Spleen (tissue), 7 donors: Measurements from ENCODE around the gene DSN1.

Experiments used
- POLR2A ChIP-seq, 3 donors: fragments of 450-650 bp; IDR thresholded peaks; one replicate each; pipeline ENCODE4 v1.5.1; 2017; ENCODE audit warnings: antibody characterized with exemption in 3 of 3, mild to moderate bottlenecking in 1 of 3
- TF ChIP-seq, protein P1 (sequence below), 11 experiments: fragments of 200-600 bp in 7 of 11; fragments of 450-650 bp in 4 of 11; sonication (generic) in 4 of 11; IDR thresholded peaks in 8 of 11; conservative IDR thresholded peaks in 3 of 11; 1 replicate in 7 of 11; 2 replicates in 4 of 11; pipeline versions ENCODE4 v1.4.0 to v1.8.0; 2016 to 2021; ENCODE audit warnings: antibody characterized with exemption in 11 of 11, inconsistent platforms in 4 of 11, mild to moderate bottlenecking in 1 of 11
- donor health status: DM: no; HTN: no; CAD: no; lungs with moderate emphysema.
- donor health status: DM: no; HTN: no; CAD: no.
- donor health status: DM: no; HTN: no; CAD: no.

DNA sequence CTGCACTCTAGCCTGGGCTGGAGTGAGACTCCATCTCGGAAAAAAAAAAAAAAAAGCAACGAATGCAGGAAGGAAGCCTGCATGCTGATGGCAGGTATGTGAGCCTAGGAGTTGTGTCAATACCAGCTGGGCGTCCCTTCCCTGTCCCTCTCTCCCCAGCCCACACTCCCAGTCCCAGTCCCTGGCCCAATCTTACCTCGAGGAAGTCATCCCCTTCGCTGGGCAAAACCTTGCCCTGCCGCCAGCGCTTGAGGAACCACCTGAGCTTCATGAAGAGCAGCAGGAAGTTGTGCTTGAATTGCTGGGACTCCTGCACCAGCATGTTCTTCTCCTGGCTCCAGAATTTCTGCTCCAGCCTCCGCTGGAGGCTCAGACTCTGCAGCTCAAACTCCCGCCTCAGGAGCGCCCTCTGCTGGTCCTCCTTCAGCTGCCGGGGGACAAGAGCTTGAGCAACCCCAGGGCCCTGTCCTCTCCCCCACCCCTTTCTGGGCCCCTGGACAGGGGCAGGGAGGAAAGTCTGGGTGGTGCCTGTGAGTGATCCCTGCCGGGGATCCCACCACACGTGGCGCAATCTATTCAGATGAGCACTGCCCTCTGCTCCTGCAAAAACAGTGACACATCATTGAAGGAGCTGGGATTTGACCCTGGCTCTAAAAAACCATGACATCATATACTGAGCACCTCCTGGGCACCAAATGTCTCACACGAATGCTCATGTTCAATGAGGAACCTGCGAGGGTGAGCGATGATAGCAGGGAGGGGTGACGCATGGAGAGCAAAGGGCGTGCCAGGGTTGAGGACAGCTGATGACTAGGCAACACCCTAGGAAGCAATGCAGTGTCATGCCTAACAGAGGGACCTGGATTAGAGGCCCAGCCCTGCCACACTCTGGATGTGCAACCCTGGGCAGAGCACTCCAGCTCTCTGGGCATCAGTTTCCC, 35.0 kb upstream of the DSN1 start:
- TF ChIP-seq, protein P1, sequence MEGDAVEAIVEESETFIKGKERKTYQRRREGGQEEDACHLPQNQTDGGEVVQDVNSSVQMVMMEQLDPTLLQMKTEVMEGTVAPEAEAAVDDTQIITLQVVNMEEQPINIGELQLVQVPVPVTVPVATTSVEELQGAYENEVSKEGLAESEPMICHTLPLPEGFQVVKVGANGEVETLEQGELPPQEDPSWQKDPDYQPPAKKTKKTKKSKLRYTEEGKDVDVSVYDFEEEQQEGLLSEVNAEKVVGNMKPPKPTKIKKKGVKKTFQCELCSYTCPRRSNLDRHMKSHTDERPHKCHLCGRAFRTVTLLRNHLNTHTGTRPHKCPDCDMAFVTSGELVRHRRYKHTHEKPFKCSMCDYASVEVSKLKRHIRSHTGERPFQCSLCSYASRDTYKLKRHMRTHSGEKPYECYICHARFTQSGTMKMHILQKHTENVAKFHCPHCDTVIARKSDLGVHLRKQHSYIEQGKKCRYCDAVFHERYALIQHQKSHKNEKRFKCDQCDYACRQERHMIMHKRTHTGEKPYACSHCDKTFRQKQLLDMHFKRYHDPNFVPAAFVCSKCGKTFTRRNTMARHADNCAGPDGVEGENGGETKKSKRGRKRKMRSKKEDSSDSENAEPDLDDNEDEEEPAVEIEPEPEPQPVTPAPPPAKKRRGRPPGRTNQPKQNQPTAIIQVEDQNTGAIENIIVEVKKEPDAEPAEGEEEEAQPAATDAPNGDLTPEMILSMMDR (IDR thresholded peaks at IDR 0.05 in 8 of 11, conservative IDR thresholded peaks at IDR 0.05 in 3 of 11), result peak; percentile 31 to 88 (median 72)
- TF ChIP-seq POLR2A (IDR thresholded peaks at IDR 0.05), result no peak
